Activated naive CD4-positive, alpha-beta T cell treated with anti-CD3 and anti-CD28 coated beads, Interleukin-2, amount 50 U/mL, for 72 hours (primary cell): Measurements from ENCODE around the gene ITIH4. TPM values are rescaled to one million over a fixed set of nuclear protein-coding genes. Genes with fewer than 3 reads are reported as not detected.
"Not testable (repeated sequence)": the region's sequence is repeated elsewhere in the genome, so short reads cannot be mapped to it uniquely, and the experiment has no call there.

Experiments used
- ATAC-seq, 2 donors: fragments of 150-1000 bp; cut with Tn5 transposase; 2 replicates each; pipeline ENCODE4 v1.10.0; 2021; ENCODE audit warnings: mild to moderate bottlenecking in 2 of 2, moderate library complexity in 2 of 2
- DNase-seq, 2 donors: peaks; one replicate each; pipeline ENCODE4 v3.0.0; 2021 to 2022; ENCODE audit warnings: low spot score in 2 of 2
- H3K27ac Mint-ChIP-seq, 2 donors: one replicate each; pipeline ENCODE4 v1.8.0; 2022; ENCODE audit warnings: mild to moderate bottlenecking in 2 of 2, mixed read lengths in 2 of 2
- H3K36me3 Mint-ChIP-seq, 2 donors: one replicate each; pipeline ENCODE4 v1.8.0; 2022; ENCODE audit warnings: mixed read lengths in 2 of 2
- H3K9me3 Mint-ChIP-seq, 2 donors: one replicate each; pipeline ENCODE4 v1.8.0; 2022; ENCODE audit warnings: mixed read lengths in 2 of 2
- total RNA-seq, 2 donors: library from RNA; stranded (reverse); gene quantifications; one replicate each; pipeline ENCODE4 v1.2.3, GENCODE V29; 2022

ITIH4 gene
- total RNA-seq, 2 donors from 2014 or later, result 1.5 to 16.5 TPM

- no peaks in the 10 kb centered on the region for H3K36me3 Mint-ChIP-seq
- no peaks in the 10 kb centered on the region for H3K9me3 Mint-ChIP-seq
- DNase-seq (peak in 1 of 2 donors; percentile 39), ATAC-seq (no peak)
- H3K27ac Mint-ChIP-seq, result no peak overlapping the region
Observed at GRCh38 chr3:52784931-52785590, 45.4 kb downstream of the ITIH4 start.

GRCh38 chr3:52784021-52784621 lies 46.4 kb downstream of the ITIH4 start:
- Mint-ChIP-seq H3K9me3 (no peaks in the 10 kb centered on the region), H3K27ac (no peak overlapping the region), H3K36me3 (no peaks in the 10 kb centered on the region)
- no peak for ATAC-seq
- DNase-seq, result peak in 1 of 2 donors; percentile 50

GRCh38 chr3:52783211-52783555 lies 47.3 kb downstream of the ITIH4 start:
- Mint-ChIP-seq H3K27ac (no peak overlapping the region), H3K36me3 (no peaks in the 10 kb centered on the region), H3K9me3 (no peaks in the 10 kb centered on the region)
- no peak for ATAC-seq
- DNase-seq, result peak in 1 of 2 donors; percentile 14

GRCh38 chr3:52782412-52783210 lies 47.9 kb downstream of the ITIH4 start:
- no peaks in the 10 kb centered on the region for H3K36me3 Mint-ChIP-seq
- H3K9me3 Mint-ChIP-seq, result no peaks in the 10 kb centered on the region
- H3K27ac Mint-ChIP-seq, result no peak overlapping the region
- ATAC-seq (no peak), DNase-seq (peak in 1 of 2 donors; percentile 47)

- no peaks in the 10 kb centered on the region for H3K36me3 Mint-ChIP-seq
- DNase-seq (peak in 1 of 2 donors; percentile 44), ATAC-seq (no peak)
- no peak overlapping the region for H3K27ac Mint-ChIP-seq
- H3K9me3 Mint-ChIP-seq, result no peaks in the 10 kb centered on the region
Observed at GRCh38 chr3:52781741-52782140, 48.7 kb downstream of the ITIH4 start.

GRCh38 chr3:52779837-52780585 lies 50.5 kb downstream of the ITIH4 start:
- Mint-ChIP-seq H3K36me3 (no peaks in the 10 kb centered on the region), H3K27ac (no peak overlapping the region), H3K9me3 (no peaks in the 10 kb centered on the region)
- ATAC-seq (no peak), DNase-seq (peak in 1 of 2 donors; percentile 47)

GRCh38 chr3:52779011-52779836 lies 51.2 kb downstream of the ITIH4 start:
- H3K36me3 Mint-ChIP-seq, result no peaks in the 10 kb centered on the region
- DNase-seq, result peak in 1 of 2 donors; percentile 13
- ATAC-seq, result no peak
- no peaks in the 10 kb centered on the region for H3K9me3 Mint-ChIP-seq
- peak overlapping the region in 1 of 2 donors; percentile 34 for H3K27ac Mint-ChIP-seq

GRCh38 chr3:52777959-52778805 lies 52.3 kb downstream of the ITIH4 start:
- Mint-ChIP-seq H3K27ac (peak overlapping the region; percentile 34 to 40), H3K9me3 (no peaks in the 10 kb centered on the region), H3K36me3 (no peaks in the 10 kb centered on the region)
- ATAC-seq (no peak), DNase-seq (peak in 1 of 2 donors; percentile 40)

- ATAC-seq (no peak), DNase-seq (peak in 1 of 2 donors; percentile 48)
- Mint-ChIP-seq H3K27ac (peak within 1 kb of the TSS; percentile 34 to 40), H3K36me3 (no peaks in the 10 kb centered on the region), H3K9me3 (no peaks in the 10 kb centered on the region)
Observed at GRCh38 chr3:52777127-52777958, 53.1 kb downstream of the ITIH4 start, which contains the start of gene ITIH1. Gene ITIH1 (plus strand): TSS chr3:52777599. CDS start chr3:52777616, 17 bp downstream.

- peak in 1 of 2 donors; percentile 26 for DNase-seq
- H3K27ac Mint-ChIP-seq, H3K9me3 Mint-ChIP-seq, ATAC-seq, H3K36me3 Mint-ChIP-seq: not testable (repeated sequence)
Observed at GRCh38 chr3:52776486-52776885, 54.0 kb downstream of the ITIH4 start.

GRCh38 chr3:52775877-52776276 lies 54.6 kb downstream of the ITIH4 start:
- Mint-ChIP-seq H3K27ac (no peak overlapping the region), H3K36me3 (peaks cover 0 to 11% of the 10 kb centered on the region in 2 donors), H3K9me3 (no peaks in the 10 kb centered on the region)
- DNase-seq, result peak in 1 of 2 donors; percentile 31
- no peak for ATAC-seq

- no peak for ATAC-seq
- DNase-seq, result peak in 1 of 2 donors; percentile 40
- Mint-ChIP-seq H3K27ac (no peak overlapping the region), H3K9me3 (no peaks in the 10 kb centered on the region), H3K36me3 (peaks cover 0 to 11% of the 10 kb centered on the region in 2 donors)
Observed at GRCh38 chr3:52774901-52775864, 55.3 kb downstream of the ITIH4 start.

GRCh38 chr3:52774066-52774713 lies 56.3 kb downstream of the ITIH4 start:
- Mint-ChIP-seq H3K9me3 (no peaks in the 10 kb centered on the region), H3K36me3 (peaks cover 0 to 19% of the 10 kb centered on the region in 2 donors), H3K27ac (no peak overlapping the region)
- no peak for ATAC-seq
- peak in 1 of 2 donors; percentile 50 for DNase-seq
